Heart left ventricle (tissue), 13 donors: ENCODE results near the gene MAP3K4.

ENCODE experiments used
- CTCF ChIP-seq, 12 donors: fragments of 200-600 bp; sonication (generic) in 4 of 12; IDR thresholded peaks; one replicate each; pipeline versions ENCODE4 v1.5.0 to v1.8.0; 2018 to 2022; ENCODE audit warnings: antibody characterized with exemption in 12 of 12, mild to moderate bottlenecking in 5 of 12
- POLR2A ChIP-seq, 2 donors: fragments of 450-650 bp; IDR thresholded peaks; one replicate each; pipeline ENCODE4 v1.6.1; 2017; ENCODE audit warnings: antibody characterized with exemption in 2 of 2, mild to moderate bottlenecking in 2 of 2, moderate library complexity in 2 of 2
- donor health status: ischemic (EF 13 %, LVEDD 7.1; RV severe dilation, severe dysfunction).
- donor health status: DM: no; HTN: yes; CAD: no.
- donor health status: DM: no; HTN: no; CAD: no.
- donor health status: ischemic (EF 25% LVEDD 6.9; RV normal size, moderate dysfunction).
- donor health status: ischemic (EF 25% LVEDD 5.7; RV mildly dilated, moderate dysfunction).
- donor health status: ischemic (EF 35%, LVEDD 5.7; RV mildly dilated, moderate dysfunction).
- donor health status: nonischemic (EF 11% LVEDD 7.7; RV severe dilation, severe dysfunction).
- donor health status: DM: yes; HTN: yes; CAD: no.
- donor health status: PGD.
- donor health status: ischemic (EF 29% LVEDD 5.4; RV normal size, mild dysfunction).
- donor health status: nonischemic (EF 23%, LVEDD 6.1; RV moderate dilation, normal function).

DNA sequence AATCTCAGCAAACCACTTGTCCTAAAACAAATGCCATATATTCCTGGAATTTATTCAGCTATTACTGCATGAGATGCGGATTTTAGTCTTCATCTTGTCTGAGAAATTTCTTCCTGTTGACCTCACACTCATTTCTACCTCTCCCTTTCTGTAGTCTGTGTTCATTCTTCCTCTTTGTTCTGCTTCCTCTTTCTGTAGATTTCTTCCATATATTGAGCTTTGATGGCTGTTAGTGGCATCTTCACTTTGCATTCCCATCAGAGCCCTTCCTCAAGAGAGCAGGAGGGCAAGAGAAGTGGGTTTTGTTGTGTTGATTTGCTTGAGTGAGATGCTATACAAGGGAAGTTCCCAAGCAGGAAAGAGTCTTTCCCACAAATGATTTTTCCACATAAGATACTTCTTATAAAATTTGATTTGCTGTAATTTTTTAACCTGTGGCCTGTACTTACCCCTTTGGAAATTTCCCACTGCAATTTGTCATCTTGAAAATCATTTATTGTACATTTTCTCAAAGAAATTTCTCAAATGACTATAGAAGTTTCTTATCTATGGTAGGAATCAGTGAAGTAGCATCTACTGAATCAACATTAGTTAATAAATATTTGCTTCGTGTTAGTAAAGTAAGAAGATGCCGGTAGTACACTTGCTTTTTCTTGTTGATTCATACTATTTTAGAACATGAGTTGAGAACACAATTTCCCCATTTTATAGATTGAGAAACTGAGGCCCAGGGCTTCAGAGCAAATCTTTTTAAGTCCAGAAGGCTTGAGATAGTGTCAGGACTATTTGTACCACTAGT lies 43.8 kb downstream of the MAP3K4 start:
- TF ChIP-seq CTCF (IDR thresholded peaks at IDR 0.05), result no peak
- TF ChIP-seq POLR2A (IDR thresholded peaks at IDR 0.05), result no peak
